ENCODE results near the gene NKX3-2.

DNA sequence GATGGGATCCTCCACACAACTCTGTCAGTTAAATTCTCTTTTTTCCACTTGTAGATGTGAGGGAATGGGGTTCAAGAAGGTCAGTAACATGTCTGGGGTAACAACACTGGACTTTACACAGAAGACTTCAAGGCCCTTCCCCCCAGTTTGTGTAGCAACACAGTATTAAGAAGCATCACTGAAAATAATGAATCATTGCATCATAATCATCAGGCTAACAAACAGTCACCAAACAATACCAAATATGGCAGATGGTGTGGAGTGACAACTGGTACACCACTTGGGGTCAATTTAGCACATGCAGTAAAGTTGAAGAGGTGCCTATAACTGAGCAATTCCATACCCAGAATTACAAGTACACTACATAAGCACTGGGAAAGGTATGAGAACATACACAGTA lies 44.6 kb upstream of the NKX3-2 start:
- TF ChIP-seq, protein P1, sequence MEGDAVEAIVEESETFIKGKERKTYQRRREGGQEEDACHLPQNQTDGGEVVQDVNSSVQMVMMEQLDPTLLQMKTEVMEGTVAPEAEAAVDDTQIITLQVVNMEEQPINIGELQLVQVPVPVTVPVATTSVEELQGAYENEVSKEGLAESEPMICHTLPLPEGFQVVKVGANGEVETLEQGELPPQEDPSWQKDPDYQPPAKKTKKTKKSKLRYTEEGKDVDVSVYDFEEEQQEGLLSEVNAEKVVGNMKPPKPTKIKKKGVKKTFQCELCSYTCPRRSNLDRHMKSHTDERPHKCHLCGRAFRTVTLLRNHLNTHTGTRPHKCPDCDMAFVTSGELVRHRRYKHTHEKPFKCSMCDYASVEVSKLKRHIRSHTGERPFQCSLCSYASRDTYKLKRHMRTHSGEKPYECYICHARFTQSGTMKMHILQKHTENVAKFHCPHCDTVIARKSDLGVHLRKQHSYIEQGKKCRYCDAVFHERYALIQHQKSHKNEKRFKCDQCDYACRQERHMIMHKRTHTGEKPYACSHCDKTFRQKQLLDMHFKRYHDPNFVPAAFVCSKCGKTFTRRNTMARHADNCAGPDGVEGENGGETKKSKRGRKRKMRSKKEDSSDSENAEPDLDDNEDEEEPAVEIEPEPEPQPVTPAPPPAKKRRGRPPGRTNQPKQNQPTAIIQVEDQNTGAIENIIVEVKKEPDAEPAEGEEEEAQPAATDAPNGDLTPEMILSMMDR (IDR thresholded peaks at IDR 0.05) = no peak
- TF ChIP-seq ZFX (IDR thresholded peaks at IDR 0.05; ENCODE audit: borderline replicate concordance) = no peak
